Omental fat pad (tissue), 4 donors: Measurements from ENCODE around the gene RBFOX2. TPM values are rescaled to one million over a fixed set of nuclear protein-coding genes. Genes with fewer than 3 reads are reported as not detected.
"Not testable (repeated sequence)": the region's sequence is repeated elsewhere in the genome, so short reads cannot be mapped to it uniquely, and the experiment has no call there.

Source experiments
- ATAC-seq: fragments of 150-250 bp; one replicate; pipeline ENCODE4 v1.9.1; 2016; ENCODE audit warnings: mild to moderate bottlenecking, moderate library complexity; ENCODE audit not compliant: low FRiP score
- DNase-seq: peaks from one replicate; pipeline ENCODE4 v3.0.0-alpha.2; 2019; ENCODE audit warnings: low spot score
- CTCF ChIP-seq, 3 donors: fragments of 450-650 bp; IDR thresholded peaks; one replicate each; pipeline ENCODE4 v1.5.1; 2016 to 2017; ENCODE audit warnings: antibody characterized with exemption in 3 of 3, mild to moderate bottlenecking in 3 of 3, moderate library complexity in 2 of 3
- total RNA-seq, 4 donors: library from RNA; depleted of rRNA; stranded (reverse); fragments of >200 nt; gene quantifications; one replicate each; pipeline ENCODE4 v1.1.0, GENCODE V29; 2016

Gene RBFOX2
- total RNA-seq, 4 donors from 2014 or later: 41.2 to 80.7 (median 60.1) TPM

GRCh38 chr22:36027579-36027934 lies 1.1 kb downstream of the RBFOX2 start:
- ATAC-seq: no peak
- no peak for DNase-seq
- TF ChIP-seq CTCF (IDR thresholded peaks at IDR 0.05): no peak

- ATAC-seq (no peak), DNase-seq (no peak)
- TF ChIP-seq CTCF (IDR thresholded peaks at IDR 0.05): no peak
Measured at GRCh38 chr22:36026741-36027140, 1.9 kb downstream of the RBFOX2 start.

GRCh38 chr22:36022697-36023096 lies 5.9 kb downstream of the RBFOX2 start:
- ATAC-seq: no peak
- TF ChIP-seq CTCF (IDR thresholded peaks at IDR 0.05): no peak

GRCh38 chr22:36022162-36022561 lies 6.5 kb downstream of the RBFOX2 start:
- TF ChIP-seq CTCF (IDR thresholded peaks at IDR 0.05): no peak
- peak; percentile 45 for ATAC-seq
- no peak for DNase-seq

More at GRCh38 chr22:36022697-36023096, 5.9 kb downstream of the RBFOX2 start:
- DNase-seq: no peak

- TF ChIP-seq CTCF (IDR thresholded peaks at IDR 0.05): no peak
- DNase-seq (no peak), ATAC-seq (no peak)
Measured at GRCh38 chr22:36021606-36022153, 6.9 kb downstream of the RBFOX2 start.

- ATAC-seq, DNase-seq: not testable (repeated sequence)
Measured at GRCh38 chr22:36020865-36021264, 7.8 kb downstream of the RBFOX2 start.

- TF ChIP-seq CTCF (IDR thresholded peaks at IDR 0.05): no peak
- ATAC-seq (no peak), DNase-seq (no peak)
Measured at GRCh38 chr22:36017651-36018091, 11.0 kb downstream of the RBFOX2 start.
